ENCODE measurements around the gene SRGAP1.
"Not testable (repeated sequence)": the region's sequence is repeated elsewhere in the genome, so short reads cannot be mapped to it uniquely, and the experiment has no call there.

Gene SRGAP1

DNA sequence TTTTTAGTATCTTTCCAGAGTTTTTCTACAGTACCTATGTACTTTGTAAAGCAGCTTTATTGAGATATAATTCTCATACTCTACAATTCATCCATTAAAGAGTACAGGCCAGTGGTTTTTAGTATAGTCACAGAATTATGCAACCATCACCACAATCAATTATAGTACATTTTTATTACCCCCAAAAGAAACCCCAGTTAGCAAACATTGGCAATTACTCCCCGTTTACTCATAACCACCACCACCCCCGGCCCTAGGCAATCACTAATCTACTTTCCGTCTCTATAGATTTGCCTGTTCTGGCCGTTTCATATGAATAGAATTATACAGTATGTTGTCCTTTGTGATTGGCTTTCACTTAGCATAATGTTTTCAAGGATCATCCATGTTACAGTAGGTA is 257.8 kb downstream of the SRGAP1 start:
- no peak overlapping the region for H3K4me3 ChIP-seq (ENCODE audit: low read length)

GRCh38 chr12:64103825-64104740 is 259.6 kb downstream of the SRGAP1 start:
- no peak overlapping the region for H3K9ac ChIP-seq (ENCODE audit: low read length)
- H3K36me3 ChIP-seq (ENCODE audit: control insufficient read depth, low read depth, low read length): no peaks in the 10 kb centered on the region
- no peak overlapping the region for H3K4me3 ChIP-seq (ENCODE audit: low read length)
- H3K27me3 ChIP-seq (ENCODE audit: control insufficient read depth, insufficient read depth, low read length): no peaks in the 10 kb centered on the region
- no peak overlapping the region for H3K27ac ChIP-seq (ENCODE audit: low read length)
- no peaks in the 10 kb centered on the region for H3K9me3 ChIP-seq (ENCODE audit: control insufficient read depth, low read depth, low read length)
- no peaks in the 10 kb centered on the region for H3K4me1 ChIP-seq (ENCODE audit: control insufficient read depth, low read depth, low read length)

More for the DNA sequence above, 257.8 kb downstream of the SRGAP1 start:
- Histone ChIP-seq H3K9me3 (ENCODE audit: control insufficient read depth, low read depth, low read length) (no peaks in the 10 kb centered on the region), H3K27ac (ENCODE audit: low read length) (no peak overlapping the region), H3K27me3 (ENCODE audit: control insufficient read depth, insufficient read depth, low read length) (no peaks in the 10 kb centered on the region), H3K4me1 (ENCODE audit: control insufficient read depth, low read depth, low read length) (no peaks in the 10 kb centered on the region), H3K9ac (ENCODE audit: low read length) (no peak overlapping the region), H3K36me3 (ENCODE audit: control insufficient read depth, low read depth, low read length) (no peaks in the 10 kb centered on the region)

DNA sequence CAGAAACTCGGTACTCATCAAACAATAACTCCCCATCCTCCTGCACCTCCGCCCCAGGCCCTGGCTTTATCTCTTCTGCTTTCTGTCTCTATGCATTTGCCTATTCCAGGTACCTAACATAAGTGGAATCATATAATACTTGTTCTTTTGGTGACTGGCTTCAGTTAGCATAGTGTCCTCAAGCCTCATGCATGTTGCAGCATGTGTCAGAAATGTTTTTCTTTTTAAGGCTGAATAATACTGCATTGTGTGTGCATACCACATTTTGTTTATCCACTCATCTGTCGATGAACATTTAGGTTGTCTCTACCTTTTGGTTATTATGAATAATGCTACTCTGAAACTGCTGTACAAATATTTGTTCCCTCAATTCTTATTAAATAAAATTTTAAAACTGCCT is 260.5 kb downstream of the SRGAP1 start:
- H3K27me3 ChIP-seq (ENCODE audit: control insufficient read depth, insufficient read depth, low read length): no peaks in the 10 kb centered on the region
- H3K36me3 ChIP-seq (ENCODE audit: control insufficient read depth, low read depth, low read length): no peaks in the 10 kb centered on the region
- no peak overlapping the region for H3K9ac ChIP-seq (ENCODE audit: low read length)
- no peak overlapping the region for H3K27ac ChIP-seq (ENCODE audit: low read length)
- H3K4me1 ChIP-seq (ENCODE audit: control insufficient read depth, low read depth, low read length): no peaks in the 10 kb centered on the region
- no peak overlapping the region for H3K4me3 ChIP-seq (ENCODE audit: low read length)
- H3K9me3 ChIP-seq (ENCODE audit: control insufficient read depth, low read depth, low read length): no peaks in the 10 kb centered on the region

GRCh38 chr12:64107776-64108175 is 263.3 kb downstream of the SRGAP1 start:
- Histone ChIP-seq H3K4me1 (ENCODE audit: control insufficient read depth, low read depth, low read length) (no peaks in the 10 kb centered on the region), H3K9ac (ENCODE audit: low read length) (no peak overlapping the region), H3K36me3 (ENCODE audit: control insufficient read depth, low read depth, low read length) (no peaks in the 10 kb centered on the region), H3K27me3 (ENCODE audit: control insufficient read depth, insufficient read depth, low read length) (no peaks in the 10 kb centered on the region), H3K9me3 (ENCODE audit: control insufficient read depth, low read depth, low read length) (no peaks in the 10 kb centered on the region), H3K4me3 (ENCODE audit: low read length) (no peak overlapping the region), H3K27ac (ENCODE audit: low read length) (no peak overlapping the region)

DNA sequence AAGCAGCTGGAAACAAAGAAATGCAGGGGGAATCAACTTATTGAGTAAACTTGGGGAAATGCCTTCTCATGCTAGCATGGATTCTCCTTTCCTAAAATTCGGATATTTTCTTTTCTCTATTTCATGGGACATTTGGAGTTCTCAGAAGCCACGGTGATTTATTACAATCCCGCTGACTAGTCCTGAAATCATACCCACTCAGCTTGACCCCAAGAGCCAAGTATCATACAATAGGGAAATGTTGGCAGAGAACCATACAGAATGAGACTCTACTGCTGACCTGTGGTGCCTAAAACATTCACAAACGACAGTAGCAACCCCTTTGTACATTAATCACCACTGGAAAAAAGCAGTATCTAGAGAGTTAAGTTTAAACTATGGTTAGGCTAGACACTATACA is 265.2 kb downstream of the SRGAP1 start:
- no peaks in the 10 kb centered on the region for H3K9me3 ChIP-seq (ENCODE audit: control insufficient read depth, low read depth, low read length)
- no peaks in the 10 kb centered on the region for H3K36me3 ChIP-seq (ENCODE audit: control insufficient read depth, low read depth, low read length)
- no peak overlapping the region for H3K4me3 ChIP-seq (ENCODE audit: low read length)
- no peak overlapping the region for H3K27ac ChIP-seq (ENCODE audit: low read length)
- H3K9ac ChIP-seq (ENCODE audit: low read length): no peak overlapping the region
- H3K27me3 ChIP-seq (ENCODE audit: control insufficient read depth, insufficient read depth, low read length): no peaks in the 10 kb centered on the region
- H3K4me1 ChIP-seq (ENCODE audit: control insufficient read depth, low read depth, low read length): no peaks in the 10 kb centered on the region

GRCh38 chr12:64110864-64111263 is 266.4 kb downstream of the SRGAP1 start:
- Histone ChIP-seq H3K36me3 (ENCODE audit: control insufficient read depth, low read depth, low read length) (no peaks in the 10 kb centered on the region), H3K9me3 (ENCODE audit: control insufficient read depth, low read depth, low read length) (no peaks in the 10 kb centered on the region)

DNA sequence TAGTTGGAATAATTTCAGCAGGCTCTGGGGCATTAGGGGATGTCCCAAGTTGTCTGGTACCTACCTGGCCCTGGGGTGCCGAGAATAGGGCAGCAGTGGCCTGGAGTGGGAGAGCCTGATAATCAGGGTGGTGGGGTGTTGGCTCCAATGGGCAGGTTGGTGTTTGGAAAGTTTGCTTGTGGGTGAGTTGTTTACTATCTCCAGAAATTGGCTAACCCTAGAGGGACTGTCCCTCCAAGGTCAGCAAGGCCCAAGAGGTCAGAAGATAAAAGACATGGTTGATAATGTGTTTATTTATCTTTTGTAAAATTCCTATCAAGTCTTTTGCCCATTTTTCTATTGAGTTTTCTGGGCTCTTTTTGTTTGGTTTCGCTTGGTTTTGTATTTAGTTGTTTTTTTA is 272.5 kb downstream of the SRGAP1 start:
- H3K9me3 ChIP-seq (ENCODE audit: control insufficient read depth, low read depth, low read length): no peaks in the 10 kb centered on the region
- no peaks in the 10 kb centered on the region for H3K27me3 ChIP-seq (ENCODE audit: control insufficient read depth, insufficient read depth, low read length)
- no peak overlapping the region for H3K9ac ChIP-seq (ENCODE audit: low read length)
- H3K27ac ChIP-seq (ENCODE audit: low read length): no peak overlapping the region
- H3K4me1 ChIP-seq (ENCODE audit: control insufficient read depth, low read depth, low read length): no peaks in the 10 kb centered on the region
- no peaks in the 10 kb centered on the region for H3K36me3 ChIP-seq (ENCODE audit: control insufficient read depth, low read depth, low read length)
- no peak overlapping the region for H3K4me3 ChIP-seq (ENCODE audit: low read length)

More at GRCh38 chr12:64110864-64111263, 266.4 kb downstream of the SRGAP1 start:
- no peak overlapping the region for H3K27ac ChIP-seq (ENCODE audit: low read length)
- H3K27me3 ChIP-seq (ENCODE audit: control insufficient read depth, insufficient read depth, low read length): no peaks in the 10 kb centered on the region
- H3K4me1 ChIP-seq (ENCODE audit: control insufficient read depth, low read depth, low read length): no peaks in the 10 kb centered on the region
- no peak overlapping the region for H3K4me3 ChIP-seq (ENCODE audit: low read length)
- H3K9ac ChIP-seq (ENCODE audit: low read length): no peak overlapping the region

- H3K27me3 ChIP-seq (ENCODE audit: control insufficient read depth, insufficient read depth, low read length): no peaks in the 10 kb centered on the region
- H3K27ac ChIP-seq (ENCODE audit: low read length): no peak overlapping the region
- H3K4me1 ChIP-seq (ENCODE audit: control insufficient read depth, low read depth, low read length): no peaks in the 10 kb centered on the region
- H3K9ac ChIP-seq (ENCODE audit: low read length): no peak overlapping the region
- H3K4me3 ChIP-seq (ENCODE audit: low read length): no peak overlapping the region
- H3K36me3 ChIP-seq (ENCODE audit: control insufficient read depth, low read depth, low read length): no peaks in the 10 kb centered on the region
- H3K9me3 ChIP-seq (ENCODE audit: control insufficient read depth, low read depth, low read length): no peaks in the 10 kb centered on the region
Observed at GRCh38 chr12:64120568-64120967, 276.1 kb downstream of the SRGAP1 start.

- not testable (repeated sequence) for H3K36me3 ChIP-seq (ENCODE audit: control insufficient read depth, low read depth, low read length); H3K9me3 ChIP-seq (ENCODE audit: control insufficient read depth, low read depth, low read length); H3K9ac ChIP-seq (ENCODE audit: low read length); H3K27ac ChIP-seq (ENCODE audit: low read length); H3K4me3 ChIP-seq (ENCODE audit: low read length); H3K27me3 ChIP-seq (ENCODE audit: control insufficient read depth, insufficient read depth, low read length); H3K4me1 ChIP-seq (ENCODE audit: control insufficient read depth, low read depth, low read length)
Observed at GRCh38 chr12:64121086-64121485, 276.6 kb downstream of the SRGAP1 start.

DNA sequence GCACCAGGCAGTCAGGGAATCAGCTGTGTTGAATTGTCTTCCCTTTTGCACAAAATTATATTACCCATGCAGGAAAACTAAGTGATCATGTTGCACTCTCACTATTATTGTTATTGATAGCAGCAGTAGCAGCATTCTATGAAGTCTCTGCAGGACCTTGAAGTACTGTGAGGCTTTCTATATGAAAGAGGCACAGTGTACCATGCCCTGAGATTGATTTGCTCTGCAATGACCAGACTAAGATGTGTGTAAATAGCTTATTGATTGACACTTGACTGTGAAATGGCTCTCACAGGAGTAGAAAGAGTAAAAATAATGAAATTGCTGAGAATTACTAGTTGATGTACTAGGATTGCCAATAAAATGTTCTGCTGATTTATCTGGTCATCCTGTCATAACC is 277.7 kb downstream of the SRGAP1 start:
- no peaks in the 10 kb centered on the region for H3K36me3 ChIP-seq (ENCODE audit: control insufficient read depth, low read depth, low read length)
- H3K9me3 ChIP-seq (ENCODE audit: control insufficient read depth, low read depth, low read length): no peaks in the 10 kb centered on the region
- no peak overlapping the region for H3K4me3 ChIP-seq (ENCODE audit: low read length)
- no peaks in the 10 kb centered on the region for H3K27me3 ChIP-seq (ENCODE audit: control insufficient read depth, insufficient read depth, low read length)
- no peaks in the 10 kb centered on the region for H3K4me1 ChIP-seq (ENCODE audit: control insufficient read depth, low read depth, low read length)
- no peak overlapping the region for H3K27ac ChIP-seq (ENCODE audit: low read length)
- no peak overlapping the region for H3K9ac ChIP-seq (ENCODE audit: low read length)

- Histone ChIP-seq H3K27ac (ENCODE audit: low read length) (no peak overlapping the region), H3K4me3 (ENCODE audit: low read length) (no peak overlapping the region), H3K36me3 (ENCODE audit: control insufficient read depth, low read depth, low read length) (no peaks in the 10 kb centered on the region), H3K9me3 (ENCODE audit: control insufficient read depth, low read depth, low read length) (no peaks in the 10 kb centered on the region), H3K4me1 (ENCODE audit: control insufficient read depth, low read depth, low read length) (no peaks in the 10 kb centered on the region), H3K27me3 (ENCODE audit: control insufficient read depth, insufficient read depth, low read length) (no peaks in the 10 kb centered on the region), H3K9ac (ENCODE audit: low read length) (no peak overlapping the region)
Observed at GRCh38 chr12:64122995-64123394, 278.5 kb downstream of the SRGAP1 start.

GRCh38 chr12:64123448-64123847 is 278.9 kb downstream of the SRGAP1 start:
- Histone ChIP-seq H3K36me3 (ENCODE audit: control insufficient read depth, low read depth, low read length) (no peaks in the 10 kb centered on the region), H3K4me1 (ENCODE audit: control insufficient read depth, low read depth, low read length) (no peaks in the 10 kb centered on the region), H3K9ac (ENCODE audit: low read length) (no peak overlapping the region), H3K4me3 (ENCODE audit: low read length) (no peak overlapping the region), H3K27me3 (ENCODE audit: control insufficient read depth, insufficient read depth, low read length) (no peaks in the 10 kb centered on the region), H3K27ac (ENCODE audit: low read length) (no peak overlapping the region), H3K9me3 (ENCODE audit: control insufficient read depth, low read depth, low read length) (no peaks in the 10 kb centered on the region)
